K562 (cell line): Measurements from ENCODE around the gene HBG1. TPM values are rescaled to one million over a fixed set of nuclear protein-coding genes. Genes with fewer than 3 reads are reported as not detected.

ENCODE experiments used
- CHAMP1 ChIP-seq: fragments of 450-650 bp; IDR thresholded peaks from 2 replicates; pipeline ENCODE4 v1.6.1; 2016; ENCODE audit warnings: mild to moderate bottlenecking
- CHD2 ChIP-seq: IDR thresholded peaks from 2 replicates; pipeline ENCODE4 v1.6.1; 2011; ENCODE audit warnings: low read depth, low read length
- CTCF ChIP-seq, 3 experiments: IDR thresholded peaks in 2 of 3; conservative IDR thresholded peaks in 1 of 3; 2 replicates each; pipeline ENCODE4 v1.5.1; 2011 to 2012; ENCODE audit warnings: low read length in 3 of 3, mild to moderate bottlenecking in 3 of 3, control low read depth in 2 of 3, improper control_type of control experiment in 1 of 3, inconsistent platforms in 1 of 3, low read depth in 1 of 3, mixed read lengths in 1 of 3, moderate library complexity in 1 of 3; ENCODE audit not compliant: insufficient read depth in 2 of 3
- KDM4B ChIP-seq, 2 experiments: fragments of 450-650 bp in 1 of 2; sonication (generic) in 1 of 2; IDR thresholded peaks; 2 replicates each; pipeline ENCODE4 v1.6.1; 2016 to 2017; ENCODE audit warnings: borderline replicate concordance in 2 of 2, antibody characterized with exemption in 1 of 2, low read depth in 1 of 2, mild to moderate bottlenecking in 1 of 2
- MED1 ChIP-seq: sonication (generic); formaldehyde crosslinking; IDR thresholded peaks from 2 replicates; pipeline ENCODE4 v1.8.1; 2023; ENCODE audit warnings: missing genetic modification reagents, borderline replicate concordance
- MITF ChIP-seq: IDR thresholded peaks from 2 replicates; pipeline ENCODE4 v1.6.1; 2014; ENCODE audit warnings: antibody characterized with exemption
- NCOR1 ChIP-seq: fragments of 450-650 bp; IDR thresholded peaks from 2 replicates; pipeline ENCODE4 v1.6.1; 2016; ENCODE audit warnings: mild to moderate bottlenecking, moderate library complexity
- NFE2 ChIP-seq: IDR thresholded peaks from 2 replicates; pipeline ENCODE4 v1.6.1; 2014; ENCODE audit warnings: antibody characterized with exemption, low read depth
- PRDM10 ChIP-seq: fragments of 450-650 bp; IDR thresholded peaks from 2 replicates; pipeline ENCODE4 v1.6.1; 2018; ENCODE audit not compliant: partially characterized antibody
- SP1 ChIP-seq: sonication (generic); formaldehyde crosslinking; IDR thresholded peaks from 2 replicates; pipeline ENCODE4 v1.8.1; 2022; ENCODE audit warnings: mild to moderate bottlenecking, missing genetic modification reagents
- TAL1 ChIP-seq: fragments of 450-650 bp; IDR thresholded peaks from 2 replicates; pipeline ENCODE4 v1.6.1; 2016; ENCODE audit warnings: mild to moderate bottlenecking
- TFAM ChIP-seq: fragments of 250-450 bp; sonication (Bioruptor Pico); conservative IDR thresholded peaks from 2 replicates; pipeline ENCODE4 v1.5.0; 2021; ENCODE audit warnings: mild to moderate bottlenecking, moderate library complexity
- TRIM28 ChIP-seq: fragments of 450-650 bp; IDR thresholded peaks from 2 replicates; pipeline ENCODE4 v1.6.1; 2017
- ZNF133 ChIP-seq: fragments of 250-450 bp; sonication (Bioruptor Pico); IDR thresholded peaks from 2 replicates; pipeline ENCODE4 v1.4.0; 2020; ENCODE audit warnings: mild to moderate bottlenecking
- ZNF175 ChIP-seq: fragments of 200-800 bp; sonication (Bioruptor generic); IDR thresholded peaks from 2 replicates; pipeline ENCODE4 v1.6.1; 2016; ENCODE audit warnings: low read depth, mild to moderate bottlenecking, missing genetic modification characterization, missing compliant biosample characterization
- ZNF23 ChIP-seq: fragments of 250-450 bp; sonication (Bioruptor Pico); IDR thresholded peaks from 2 replicates; pipeline ENCODE4 v1.4.0; 2020; ENCODE audit warnings: mild to moderate bottlenecking
- ZNF280B ChIP-seq: fragments of 250-450 bp; sonication (Bioruptor Pico); IDR thresholded peaks from 2 replicates; pipeline ENCODE4 v1.5.1; 2021; ENCODE audit warnings: mild to moderate bottlenecking
- ZNF41 ChIP-seq: fragments of 250-450 bp; sonication (Bioruptor Pico); conservative IDR thresholded peaks from 2 replicates; pipeline ENCODE4 v1.4.0; 2020; ENCODE audit warnings: mild to moderate bottlenecking
- ZNF717 ChIP-seq: fragments of 250-450 bp; sonication (Bioruptor Pico); IDR thresholded peaks from 2 replicates; pipeline ENCODE4 v1.5.0; 2021
- polyA plus RNA-seq, 8 experiments: library from polyadenylated mRNA; depleted of rRNA in 4 of 8; stranded (reverse) in 5 of 8; unstranded in 3 of 8; fragments of >200 nt; fragmentation: Nextera tagmentation in 2 of 8; fragmentation: Illumina TruSeq in 1 of 8; extraction: Ambion mirVana in 2 of 8; extraction: Trizol in 1 of 8; gene quantifications; 2 replicates each; pipeline versions ENCODE4 v1.2.1 to v1.2.3, GENCODE V29; 2011 to 2014; ENCODE audit warnings: inconsistent platforms in 1 of 8, missing spikeins in 1 of 8
- total RNA-seq, 7 experiments: library from RNA; depleted of rRNA in 6 of 7; stranded (reverse); fragments of >200 nt in 6 of 7; fragmentation: Illumina TruSeq in 2 of 7; extraction: Trizol in 2 of 7; gene quantifications; 2 replicates each; pipeline versions ENCODE4 v1.2.1 to v1.2.3, GENCODE V29; 2011 to 2021; ENCODE audit warnings: low replicate concordance in 1 of 7

The HBG1 gene
- total and polyA plus RNA-seq, 9 of the 15 experiments (the other 6 are each of a cell fraction or from before 2014, with no cell fraction given), result 1,066 to 16,338 (median 4,898) TPM

GRCh38 chr11:5204787-5205186, 44.9 kb downstream of the HBG1 start (continued):
- TF ChIP-seq ZNF280B (CRISPR knock-in tag) (no peak), ZNF133 (CRISPR knock-in tag) (no peak), PRDM10 (no peak), ZNF717 (no peak), TFAM (CRISPR knock-in tag) (no peak), ZNF175 (no peak), NFE2 (no peak), TAL1 (peak; percentile 12; the same call in 1 of the 2 replicates), SP1 (CRISPR knock-in tag) (0 out of 2 replicates have a peak, but pooled peaks have one; percentile 36), CHD2 (no peak), NCOR1 (peak; percentile 35; the same call in 1 of the 2 replicates), MITF (0 out of 2 replicates have a peak, but pooled peaks have one; percentile 36), CTCF (IDR thresholded peaks at IDR 0.05 in 2 of 3, conservative IDR thresholded peaks at IDR 0.05 in 1 of 3; ENCODE audit: insufficient read depth in 2 of 3, low read depth in 1 of 3, low read length in 3 of 3) (peak; percentile 78 to 89 (median 79)), ZNF41 (CRISPR knock-in tag) (no peak), MED1 (CRISPR knock-in tag) (no peak), TRIM28 (no peak), ZNF23 (CRISPR knock-in tag) (no peak), CHAMP1 (peak; percentile 84), KDM4B (IDR thresholded peaks at IDR 0.05; ENCODE audit: borderline replicate concordance in 2 of 2, low read depth in 1 of 2) (no peak)
